DOHH2 (cell line): ENCODE results near the gene KCNK15.
"Not testable (repeated sequence)": the region's sequence is repeated elsewhere in the genome, so short reads cannot be mapped to it uniquely, and the experiment has no call there.

Experiments
- H3F3A ChIP-seq: fragments of 200-600 bp; sonication (generic), shearing (Covaris generic); 2 replicates; pipeline ENCODE4 v1.6.0; 2016; ENCODE audit warnings: antibody characterized with exemption, mild to moderate bottlenecking; ENCODE audit not compliant: control insufficient read depth, insufficient read depth
- H3K27ac ChIP-seq: fragments of 200-600 bp; sonication (generic); 2 replicates; pipeline ENCODE4 v1.5.1; 2014; ENCODE audit warnings: low read depth, mild to moderate bottlenecking, low read length, moderate library complexity
- H3K27me3 ChIP-seq: fragments of 200-600 bp; sonication (generic); 2 replicates; pipeline ENCODE4 v1.6.1; 2014; ENCODE audit warnings: mild to moderate bottlenecking, low read length, mixed read lengths; ENCODE audit not compliant: control insufficient read depth
- H3K36me3 ChIP-seq: fragments of 200-600 bp; sonication (generic); 2 replicates; pipeline ENCODE4 v1.6.1; 2014; ENCODE audit warnings: mild to moderate bottlenecking, low read length, moderate library complexity, mixed read lengths; ENCODE audit not compliant: control insufficient read depth
- H3K4me1 ChIP-seq: fragments of 200-600 bp; sonication (generic); 2 replicates; pipeline ENCODE4 v1.6.1; 2014; ENCODE audit warnings: mild to moderate bottlenecking, low read length, mixed read lengths; ENCODE audit not compliant: control insufficient read depth
- H3K4me2 ChIP-seq: fragments of 200-600 bp; sonication (generic); 2 replicates; pipeline ENCODE4 v1.6.0; 2014; ENCODE audit warnings: mild to moderate bottlenecking, low read length, moderate library complexity
- H3K4me3 ChIP-seq: fragments of 200-600 bp; sonication (generic); 2 replicates; pipeline ENCODE4 v1.5.1; 2014; ENCODE audit warnings: mild to moderate bottlenecking, low read length, mixed read lengths
- H3K79me2 ChIP-seq: fragments of 200-600 bp; sonication (generic); 2 replicates; pipeline ENCODE4 v1.6.1; 2014; ENCODE audit warnings: mild to moderate bottlenecking, low read length, mixed read lengths; ENCODE audit not compliant: control insufficient read depth
- H3K9me2 ChIP-seq: fragments of 200-600 bp; sonication (generic); replicated peaks from 2 replicates; pipeline ENCODE4 v1.6.1; 2014; ENCODE audit warnings: mild to moderate bottlenecking, low read length, mixed read lengths; ENCODE audit not compliant: control insufficient read depth
- H3K9me3 ChIP-seq: fragments of 200-600 bp; sonication (generic); 2 replicates; pipeline ENCODE4 v1.6.1; 2014; ENCODE audit warnings: antibody characterized with exemption, low read length, mixed read lengths; ENCODE audit not compliant: control insufficient read depth, insufficient read depth
- H4K20me1 ChIP-seq: fragments of 200-600 bp; sonication (generic); 2 replicates; pipeline ENCODE4 v1.6.0; 2014; ENCODE audit warnings: low read depth, mild to moderate bottlenecking, antibody characterized with exemption, low read length, moderate library complexity; ENCODE audit not compliant: control insufficient read depth, insufficient read depth
- CTCF ChIP-seq: fragments of 200-600 bp; sonication (generic); IDR thresholded peaks from one replicate; pipeline ENCODE4 v1.5.1; 2014; ENCODE audit warnings: antibody characterized with exemption, mild to moderate bottlenecking, low read depth, low read length; ENCODE audit not compliant: poor library complexity, severe bottlenecking
- EZH2phosphoT487 ChIP-seq: fragments of 200-600 bp; sonication (generic); IDR thresholded peaks from 2 replicates; pipeline ENCODE4 v1.6.1; 2017; ENCODE audit warnings: borderline replicate concordance, mild to moderate bottlenecking, antibody characterized with exemption, low read length, moderate library complexity, mixed read lengths

Gene KCNK15

DNA sequence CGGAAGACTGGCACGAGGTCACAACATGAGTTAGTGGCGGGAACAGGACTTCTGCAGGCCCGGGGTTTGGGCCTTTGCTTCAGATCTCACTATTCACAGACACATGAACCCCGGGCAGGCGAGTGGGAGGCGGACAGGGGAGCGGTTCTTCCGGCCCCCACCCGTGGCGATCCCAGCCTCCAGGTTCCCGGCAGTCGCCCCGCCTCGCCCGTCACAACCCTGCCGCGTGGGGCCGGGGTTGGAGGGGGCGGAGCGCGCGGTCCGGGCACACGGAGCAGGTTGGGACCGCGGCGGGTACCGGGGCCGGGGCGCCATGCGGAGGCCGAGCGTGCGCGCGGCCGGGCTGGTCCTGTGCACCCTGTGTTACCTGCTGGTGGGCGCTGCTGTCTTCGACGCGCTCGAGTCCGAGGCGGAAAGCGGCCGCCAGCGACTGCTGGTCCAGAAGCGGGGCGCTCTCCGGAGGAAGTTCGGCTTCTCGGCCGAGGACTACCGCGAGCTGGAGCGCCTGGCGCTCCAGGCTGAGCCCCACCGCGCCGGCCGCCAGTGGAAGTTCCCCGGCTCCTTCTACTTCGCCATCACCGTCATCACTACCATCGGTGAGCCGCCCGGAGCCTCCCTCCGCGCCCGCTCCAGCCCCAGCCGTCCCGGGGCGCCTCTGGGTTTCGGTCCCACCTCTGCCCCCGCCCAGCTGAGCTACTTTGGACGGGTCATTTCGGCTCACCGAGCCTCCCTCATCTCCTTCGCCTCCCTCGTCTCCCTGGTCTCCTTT lies at the start of gene KCNK15:
Gene KCNK15 (plus strand): TSS at position 268 of the 769 bp plus-strand sequence. CDS start 46 bp downstream, at position 314.
- no peaks in the 10 kb centered on the region for H3F3A ChIP-seq
- H3K9me2 ChIP-seq: no peaks in the 10 kb centered on the region
- H3K27me3 ChIP-seq: peaks cover 21% of the 10 kb centered on the region
- TF ChIP-seq EZH2phosphoT487 (peak; percentile 38; the same call in 1 of the 2 replicates), CTCF (no peak)
- no peaks in the 10 kb centered on the region for H3K79me2 ChIP-seq
- peak within 1 kb of the TSS; percentile 48 for H3K4me3 ChIP-seq
- H3K4me1 ChIP-seq: peaks cover 8% of the 10 kb centered on the region; the same call in 1 of the 2 replicates
- no peaks in the 10 kb centered on the region for H3K36me3 ChIP-seq
- peak within 1 kb of the TSS; percentile 49 for H3K4me2 ChIP-seq
- H3K27ac ChIP-seq: no peak within 1 kb of the TSS
- no peaks in the 10 kb centered on the region for H4K20me1 ChIP-seq
- H3K9me3 ChIP-seq: no peaks in the 10 kb centered on the region

DNA sequence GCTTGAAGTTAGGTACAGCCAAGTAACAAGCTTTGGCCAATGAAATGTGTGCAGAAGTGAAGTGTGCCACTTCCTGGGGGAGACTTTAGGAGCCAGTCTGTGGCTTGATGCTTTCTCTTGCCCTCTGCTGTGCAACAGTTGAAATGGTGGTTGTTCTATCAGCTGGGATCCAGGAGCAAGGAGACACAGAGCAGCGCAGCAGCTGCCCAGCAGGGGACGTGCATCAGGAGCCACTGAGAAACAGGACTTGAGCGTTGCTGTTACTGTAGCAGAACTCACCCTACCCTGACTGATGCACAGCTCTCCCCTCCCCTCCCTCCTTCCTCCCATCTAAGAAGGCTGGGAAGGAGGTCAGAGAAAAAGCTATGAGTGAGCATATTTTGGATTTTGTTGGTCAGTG lies 49.4 kb upstream of the KCNK15 start:
- Histone ChIP-seq H3K4me3 (no peak overlapping the region), H3K9me2 (no peaks in the 10 kb centered on the region), H3K4me2 (no peak overlapping the region), H3K4me1 (peaks cover 12% of the 10 kb centered on the region), H3K27ac (no peak overlapping the region), H3K36me3 (no peaks in the 10 kb centered on the region), H3K27me3 (no peaks in the 10 kb centered on the region), H3K9me3 (no peaks in the 10 kb centered on the region), H4K20me1 (no peaks in the 10 kb centered on the region), H3K79me2 (no peaks in the 10 kb centered on the region), H3F3A (no peaks in the 10 kb centered on the region)
- no peak for TF ChIP-seq EZH2phosphoT487

DNA sequence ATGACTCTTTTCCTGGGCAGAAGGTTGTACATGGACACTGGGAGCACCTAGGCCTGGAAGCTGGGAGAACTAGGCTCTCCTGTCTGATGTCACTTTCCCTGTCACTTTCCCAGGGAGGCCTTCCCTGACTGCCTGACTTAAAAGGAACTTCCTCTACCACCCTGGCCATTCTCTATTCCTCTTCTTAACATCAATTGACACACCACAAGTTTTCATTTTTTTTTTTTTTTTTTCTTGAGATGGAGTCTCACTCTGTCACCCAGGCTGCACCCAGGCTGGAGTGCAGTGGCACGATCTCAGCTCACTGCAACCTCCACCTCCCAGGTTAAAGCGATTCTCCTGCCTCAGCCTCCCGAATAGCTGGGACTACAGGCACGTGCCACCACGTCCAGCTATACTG lies 48.6 kb upstream of the KCNK15 start:
- H3K36me3 ChIP-seq, H3K9me3 ChIP-seq, H3K79me2 ChIP-seq, H3K27ac ChIP-seq, H3F3A ChIP-seq, H3K9me2 ChIP-seq, H4K20me1 ChIP-seq, H3K4me2 ChIP-seq, H3K27me3 ChIP-seq, H3K4me3 ChIP-seq: not testable (repeated sequence)
- H3K4me1 ChIP-seq: peaks cover 12% of the 10 kb centered on the region

- Histone ChIP-seq H3K9me2 (no peaks in the 10 kb centered on the region), H3K79me2 (no peaks in the 10 kb centered on the region), H3K27ac (no peak overlapping the region), H4K20me1 (no peaks in the 10 kb centered on the region), H3K27me3 (no peaks in the 10 kb centered on the region), H3K9me3 (no peaks in the 10 kb centered on the region), H3K36me3 (no peaks in the 10 kb centered on the region), H3K4me1 (peaks cover 22% of the 10 kb centered on the region), H3F3A (no peaks in the 10 kb centered on the region), H3K4me2 (no peak overlapping the region), H3K4me3 (no peak overlapping the region)
- TF ChIP-seq EZH2phosphoT487 (no peak), CTCF (no peak)
Measured at GRCh38 chr20:44698351-44698750, 47.3 kb upstream of the KCNK15 start.
